Activated T-cell treated with anti-CD3 and anti-CD28 coated beads, Interleukin-2, amount 50 U/mL, for 72 hours (primary cell): ENCODE measurements around the gene WWOX. TPM values are rescaled to one million over a fixed set of nuclear protein-coding genes. Genes with fewer than 3 reads are reported as not detected.

ENCODE experiments used
- ATAC-seq, 2 donors: fragments of 150-1000 bp; cut with Tn5 transposase; replicated peaks in 1 of 2; 2 replicates each; pipeline ENCODE4 v1.10.0; 2021; ENCODE audit warnings: moderate library complexity in 2 of 2, mild to moderate bottlenecking in 1 of 2
- DNase-seq, 2 donors: peaks; one replicate each; pipeline ENCODE4 v3.0.0; 2021 to 2022; ENCODE audit warnings: mixed read lengths in 1 of 2
- H3K27ac Mint-ChIP-seq: one replicate; pipeline ENCODE4 v1.8.0; 2022; ENCODE audit warnings: mild to moderate bottlenecking, moderate library complexity, mixed read lengths
- H3K27me3 Mint-ChIP-seq: one replicate; pipeline ENCODE4 v1.8.0; 2022; ENCODE audit warnings: low read depth, mixed read lengths
- H3K36me3 Mint-ChIP-seq, 2 donors: one replicate each; pipeline ENCODE4 v1.8.0; 2022; ENCODE audit warnings: mixed read lengths in 2 of 2, mild to moderate bottlenecking in 1 of 2; ENCODE audit not compliant: insufficient read depth in 2 of 2
- H3K4me1 Mint-ChIP-seq: one replicate; pipeline ENCODE4 v1.8.0; 2022; ENCODE audit warnings: low read depth, mixed read lengths
- H3K4me3 Mint-ChIP-seq, 2 donors: one replicate each; pipeline ENCODE4 v1.8.0; 2022; ENCODE audit warnings: mild to moderate bottlenecking in 2 of 2, mixed read lengths in 2 of 2, moderate library complexity in 2 of 2
- H3K9me3 Mint-ChIP-seq, 2 donors: one replicate each; pipeline ENCODE4 v1.8.0; 2022; ENCODE audit warnings: mixed read lengths in 2 of 2
- total RNA-seq, 2 donors: library from RNA; stranded (reverse); gene quantifications; one replicate each; pipeline ENCODE4 v1.2.3, GENCODE V29; 2022

The WWOX gene
- total RNA-seq, 2 donors from 2014 or later, result 21.2 to 21.5 TPM

- H3K27me3 Mint-ChIP-seq, result peaks cover 15% of the 10 kb centered on the region
- no peak overlapping the region for H3K27ac Mint-ChIP-seq
- ATAC-seq (no peak), DNase-seq (no peak)
- H3K36me3 Mint-ChIP-seq, result no peaks in the 10 kb centered on the region
- no peaks in the 10 kb centered on the region for H3K9me3 Mint-ChIP-seq
- peaks cover 7% of the 10 kb centered on the region for H3K4me1 Mint-ChIP-seq
- H3K4me3 Mint-ChIP-seq, result no peak overlapping the region
These were observed 1094.8 kb downstream of the WWOX start for GRCh38 chr16:79194291-79194690.

- DNase-seq (no peak), ATAC-seq (no peak)
- H3K27me3 Mint-ChIP-seq, result peaks cover 15% of the 10 kb centered on the region
- no peaks in the 10 kb centered on the region for H3K9me3 Mint-ChIP-seq
- H3K27ac Mint-ChIP-seq, result no peak overlapping the region
- no peak overlapping the region for H3K4me3 Mint-ChIP-seq
- peaks cover 7% of the 10 kb centered on the region for H3K4me1 Mint-ChIP-seq
- H3K36me3 Mint-ChIP-seq, result no peaks in the 10 kb centered on the region
These were observed 1096.5 kb downstream of the WWOX start for GRCh38 chr16:79195938-79196337.

- Mint-ChIP-seq H3K36me3 (no peaks in the 10 kb centered on the region), H3K4me1 (no peaks in the 10 kb centered on the region), H3K27ac (no peak overlapping the region), H3K4me3 (no peak overlapping the region), H3K27me3 (peaks cover 4% of the 10 kb centered on the region), H3K9me3 (no peaks in the 10 kb centered on the region)
- ATAC-seq, result no peak
- DNase-seq, result no peak
These were observed 1102.0 kb downstream of the WWOX start for GRCh38 chr16:79201436-79201835.

GRCh38 chr16:79202977-79203376, 1103.5 kb downstream of the WWOX start:
- no peak for ATAC-seq
- Mint-ChIP-seq H3K27me3 (peaks cover 4% of the 10 kb centered on the region), H3K4me1 (no peaks in the 10 kb centered on the region), H3K27ac (no peak overlapping the region), H3K4me3 (no peak overlapping the region), H3K9me3 (no peaks in the 10 kb centered on the region), H3K36me3 (no peaks in the 10 kb centered on the region)
- no peak for DNase-seq

GRCh38 chr16:79204486-79204885, 1105.0 kb downstream of the WWOX start:
- ATAC-seq, result no peak
- Mint-ChIP-seq H3K27me3 (peaks cover 4% of the 10 kb centered on the region), H3K9me3 (no peaks in the 10 kb centered on the region), H3K4me3 (no peak overlapping the region), H3K4me1 (no peaks in the 10 kb centered on the region), H3K36me3 (no peaks in the 10 kb centered on the region), H3K27ac (no peak overlapping the region)
- DNase-seq, result no peak

- Mint-ChIP-seq H3K9me3 (no peaks in the 10 kb centered on the region), H3K4me3 (no peak overlapping the region), H3K36me3 (no peaks in the 10 kb centered on the region), H3K27me3 (peaks cover 4% of the 10 kb centered on the region), H3K27ac (no peak overlapping the region), H3K4me1 (peaks cover 21% of the 10 kb centered on the region)
- ATAC-seq (no peak), DNase-seq (no peak)
These were observed 1107.4 kb downstream of the WWOX start for GRCh38 chr16:79206889-79207288.

- Mint-ChIP-seq H3K27ac (no peak overlapping the region), H3K36me3 (peaks cover 7 to 10% of the 10 kb centered on the region in 2 donors), H3K9me3 (peaks cover 5 to 6% of the 10 kb centered on the region in 2 donors), H3K4me3 (no peak overlapping the region), H3K4me1 (peaks cover 21% of the 10 kb centered on the region), H3K27me3 (no peaks in the 10 kb centered on the region)
- DNase-seq, result no peak
- ATAC-seq, result no peak
These were observed 1109.9 kb downstream of the WWOX start for GRCh38 chr16:79209308-79209707.

GRCh38 chr16:79210607-79211006, 1111.2 kb downstream of the WWOX start:
- Mint-ChIP-seq H3K36me3 (peaks cover 7 to 11% of the 10 kb centered on the region in 2 donors), H3K27me3 (no peaks in the 10 kb centered on the region), H3K4me1 (peaks cover 21% of the 10 kb centered on the region), H3K9me3 (peaks cover 6% of the 10 kb centered on the region in 2 donors), H3K27ac (no peak overlapping the region), H3K4me3 (peak overlapping the region in 1 of 2 donors; percentile 6)
- peak; percentile 32 to 38 for DNase-seq
- ATAC-seq, result peak; percentile 93 to 97

- peaks cover 9 to 15% of the 10 kb centered on the region in 2 donors for H3K36me3 Mint-ChIP-seq
- DNase-seq, result no peak
- no peak overlapping the region for H3K27ac Mint-ChIP-seq
These were observed 1112.1 kb downstream of the WWOX start for GRCh38 chr16:79211586-79211985.

GRCh38 chr16:79212114-79212791, 1112.8 kb downstream of the WWOX start:
- Mint-ChIP-seq H3K4me3 (no peak overlapping the region), H3K36me3 (peaks cover 9 to 15% of the 10 kb centered on the region in 2 donors), H3K9me3 (peaks cover 9 to 10% of the 10 kb centered on the region in 2 donors), H3K27ac (no peak overlapping the region), H3K27me3 (no peaks in the 10 kb centered on the region), H3K4me1 (peaks cover 22% of the 10 kb centered on the region)
- ATAC-seq (no peak), DNase-seq (no peak)

More at GRCh38 chr16:79211586-79211985, 1112.1 kb downstream of the WWOX start:
- Mint-ChIP-seq H3K4me1 (peaks cover 21% of the 10 kb centered on the region), H3K27me3 (no peaks in the 10 kb centered on the region), H3K4me3 (no peak overlapping the region), H3K9me3 (peaks cover 9 to 10% of the 10 kb centered on the region in 2 donors)
- ATAC-seq, result no peak

- Mint-ChIP-seq H3K9me3 (peaks cover 9 to 10% of the 10 kb centered on the region in 2 donors), H3K27ac (no peak overlapping the region), H3K36me3 (peaks cover 9 to 15% of the 10 kb centered on the region in 2 donors), H3K4me3 (no peak overlapping the region), H3K4me1 (peaks cover 31% of the 10 kb centered on the region), H3K27me3 (no peaks in the 10 kb centered on the region)
- ATAC-seq (no peak), DNase-seq (no peak)
These were observed 1113.8 kb downstream of the WWOX start for GRCh38 chr16:79213214-79213613.

GRCh38 chr16:79215289-79215688, 1115.8 kb downstream of the WWOX start:
- Mint-ChIP-seq H3K27me3 (no peaks in the 10 kb centered on the region), H3K4me1 (peaks cover 27% of the 10 kb centered on the region), H3K4me3 (no peak overlapping the region), H3K9me3 (peaks cover 9 to 12% of the 10 kb centered on the region in 2 donors), H3K36me3 (peaks cover 9 to 15% of the 10 kb centered on the region in 2 donors), H3K27ac (no peak overlapping the region)
- DNase-seq, result no peak
- ATAC-seq, result no peak

GRCh38 chr16:79217375-79218011, 1118.0 kb downstream of the WWOX start:
- H3K9me3 Mint-ChIP-seq, result peaks cover 9 to 13% of the 10 kb centered on the region in 2 donors
- H3K4me1 Mint-ChIP-seq, result peaks cover 13% of the 10 kb centered on the region
- H3K36me3 Mint-ChIP-seq, result peaks cover 9 to 15% of the 10 kb centered on the region in 2 donors
- H3K27ac Mint-ChIP-seq, result peak overlapping the region; percentile 7
- peak overlapping the region in 1 of 2 donors; percentile 27 for H3K4me3 Mint-ChIP-seq
- ATAC-seq (peak; percentile 89 to 92), DNase-seq (peak; percentile 21 to 48)
- no peaks in the 10 kb centered on the region for H3K27me3 Mint-ChIP-seq
